Muscle layer of duodenum (tissue), 2 donors: ENCODE results near the gene CDKL2.

Experiments
- H3K27ac ChIP-seq: one replicate; pipeline ENCODE4 v1.7.0; 2013; ENCODE audit warnings: mild to moderate bottlenecking, low read length
- H3K27me3 ChIP-seq: one replicate; pipeline ENCODE4 v1.7.0; 2013; ENCODE audit warnings: low read depth, mild to moderate bottlenecking, control low read depth, low read length
- H3K36me3 ChIP-seq, 2 donors: one replicate each; pipeline ENCODE4 v1.7.0; 2013; ENCODE audit warnings: low read length in 2 of 2, control low read depth in 1 of 2, mild to moderate bottlenecking in 1 of 2; ENCODE audit not compliant: insufficient read depth in 2 of 2, control insufficient read depth in 1 of 2
- H3K4me1 ChIP-seq, 2 donors: one replicate each; pipeline ENCODE4 v1.7.0; 2013; ENCODE audit warnings: low read length in 2 of 2, mild to moderate bottlenecking in 2 of 2, control low read depth in 1 of 2, moderate library complexity in 1 of 2; ENCODE audit not compliant: insufficient read depth in 2 of 2, control insufficient read depth in 1 of 2
- H3K4me3 ChIP-seq, 2 donors: one replicate each; pipeline ENCODE4 v1.7.0; 2013; ENCODE audit warnings: low read length in 2 of 2, low read depth in 1 of 2, mild to moderate bottlenecking in 1 of 2
- H3K9me3 ChIP-seq, 2 donors: one replicate each; pipeline ENCODE4 v1.7.0; 2013; ENCODE audit warnings: low read length in 2 of 2, control low read depth in 1 of 2, mild to moderate bottlenecking in 1 of 2; ENCODE audit not compliant: control insufficient read depth in 1 of 2
- donor health status: healthy.

The CDKL2 gene

GRCh38 chr4:75599647-75600046 is 30.7 kb downstream of the CDKL2 start:
- no peaks in the 10 kb centered on the region for H3K4me1 ChIP-seq
- no peak overlapping the region for H3K27ac ChIP-seq
- peaks cover 0 to 4% of the 10 kb centered on the region in 2 donors for H3K36me3 ChIP-seq
- H3K9me3 ChIP-seq, result no peaks in the 10 kb centered on the region
- H3K27me3 ChIP-seq, result no peaks in the 10 kb centered on the region
- no peak overlapping the region for H3K4me3 ChIP-seq

- peaks cover 0 to 4% of the 10 kb centered on the region in 2 donors for H3K36me3 ChIP-seq
- H3K27ac ChIP-seq, result no peak overlapping the region
- no peaks in the 10 kb centered on the region for H3K4me1 ChIP-seq
Observed at GRCh38 chr4:75598390-75598789, 31.9 kb downstream of the CDKL2 start.

GRCh38 chr4:75596061-75596460 is 34.3 kb downstream of the CDKL2 start:
- no peak overlapping the region for H3K27ac ChIP-seq
- no peak overlapping the region for H3K4me3 ChIP-seq
- H3K9me3 ChIP-seq, result no peaks in the 10 kb centered on the region
- H3K36me3 ChIP-seq, result peaks cover 0 to 4% of the 10 kb centered on the region in 2 donors
- no peaks in the 10 kb centered on the region for H3K27me3 ChIP-seq
- H3K4me1 ChIP-seq, result no peaks in the 10 kb centered on the region

More at GRCh38 chr4:75598390-75598789, 31.9 kb downstream of the CDKL2 start:
- H3K4me3 ChIP-seq, result no peak overlapping the region
- H3K27me3 ChIP-seq, result no peaks in the 10 kb centered on the region
- H3K9me3 ChIP-seq, result no peaks in the 10 kb centered on the region

- H3K4me3 ChIP-seq, result no peak overlapping the region
- no peaks in the 10 kb centered on the region for H3K27me3 ChIP-seq
- H3K4me1 ChIP-seq, result no peaks in the 10 kb centered on the region
- H3K36me3 ChIP-seq, result no peaks in the 10 kb centered on the region
- no peak overlapping the region for H3K27ac ChIP-seq
- no peaks in the 10 kb centered on the region for H3K9me3 ChIP-seq
Observed at GRCh38 chr4:75593393-75593792, 36.9 kb downstream of the CDKL2 start.

GRCh38 chr4:75584067-75584466 is 46.3 kb downstream of the CDKL2 start:
- Histone ChIP-seq H3K36me3 (no peaks in the 10 kb centered on the region), H3K27me3 (no peaks in the 10 kb centered on the region), H3K4me1 (no peaks in the 10 kb centered on the region), H3K27ac (no peak overlapping the region), H3K4me3 (no peak overlapping the region), H3K9me3 (no peaks in the 10 kb centered on the region)

GRCh38 chr4:75567725-75568124 is 62.6 kb downstream of the CDKL2 start:
- Histone ChIP-seq H3K4me1 (no peaks in the 10 kb centered on the region), H3K27me3 (no peaks in the 10 kb centered on the region), H3K36me3 (no peaks in the 10 kb centered on the region), H3K9me3 (no peaks in the 10 kb centered on the region), H3K27ac (no peak overlapping the region), H3K4me3 (no peak overlapping the region)

- H3K9me3 ChIP-seq, result no peaks in the 10 kb centered on the region
- H3K27ac ChIP-seq, result no peak overlapping the region
- no peaks in the 10 kb centered on the region for H3K27me3 ChIP-seq
- H3K36me3 ChIP-seq, result no peaks in the 10 kb centered on the region
- H3K4me3 ChIP-seq, result no peak overlapping the region
- H3K4me1 ChIP-seq, result no peaks in the 10 kb centered on the region
Observed at GRCh38 chr4:75566911-75567310, 63.4 kb downstream of the CDKL2 start.

GRCh38 chr4:75565481-75565880 is 64.8 kb downstream of the CDKL2 start:
- Histone ChIP-seq H3K4me3 (no peak overlapping the region), H3K4me1 (no peaks in the 10 kb centered on the region), H3K9me3 (no peaks in the 10 kb centered on the region), H3K36me3 (no peaks in the 10 kb centered on the region), H3K27me3 (no peaks in the 10 kb centered on the region), H3K27ac (no peak overlapping the region)

GRCh38 chr4:75564023-75564422 is 66.3 kb downstream of the CDKL2 start:
- H3K27me3 ChIP-seq, result no peaks in the 10 kb centered on the region
- no peaks in the 10 kb centered on the region for H3K9me3 ChIP-seq
- no peaks in the 10 kb centered on the region for H3K36me3 ChIP-seq
- no peak overlapping the region for H3K4me3 ChIP-seq
- H3K27ac ChIP-seq, result no peak overlapping the region
- no peaks in the 10 kb centered on the region for H3K4me1 ChIP-seq

- Histone ChIP-seq H3K9me3 (no peaks in the 10 kb centered on the region), H3K27ac (no peak overlapping the region), H3K4me3 (no peak overlapping the region), H3K36me3 (no peaks in the 10 kb centered on the region), H3K27me3 (no peaks in the 10 kb centered on the region), H3K4me1 (no peaks in the 10 kb centered on the region)
Observed at GRCh38 chr4:75561789-75562188, 68.5 kb downstream of the CDKL2 start.

GRCh38 chr4:75557696-75558095 is 72.6 kb downstream of the CDKL2 start:
- Histone ChIP-seq H3K4me3 (no peak overlapping the region), H3K9me3 (no peaks in the 10 kb centered on the region), H3K27ac (no peak overlapping the region), H3K27me3 (no peaks in the 10 kb centered on the region), H3K36me3 (no peaks in the 10 kb centered on the region), H3K4me1 (no peaks in the 10 kb centered on the region)

GRCh38 chr4:75555294-75556164 is 74.8 kb downstream of the CDKL2 start, which contains the start of gene ODAPH:
TSS of gene ODAPH (plus strand) at chr4:75556066. CDS start at chr4:75556083, 17 bp downstream.
- no peaks in the 10 kb centered on the region for H3K9me3 ChIP-seq
- no peaks in the 10 kb centered on the region for H3K36me3 ChIP-seq
- no peaks in the 10 kb centered on the region for H3K4me1 ChIP-seq
- H3K4me3 ChIP-seq, result no peak within 1 kb of the TSS
- H3K27me3 ChIP-seq, result no peaks in the 10 kb centered on the region
- H3K27ac ChIP-seq, result no peak within 1 kb of the TSS
